NCI-H2196 (cell line): ENCODE results near the gene CCT5.
"Not testable (repeated sequence)": the region's sequence is repeated elsewhere in the genome, so short reads cannot be mapped to it uniquely, and the experiment has no call there.

Source experiments
- DNase-seq: peaks from one replicate; lab custom pipeline; 2025; ENCODE audit not compliant: unreplicated experiment; lab: John Stamatoyannopoulos, UW

The CCT5 gene

DNA sequence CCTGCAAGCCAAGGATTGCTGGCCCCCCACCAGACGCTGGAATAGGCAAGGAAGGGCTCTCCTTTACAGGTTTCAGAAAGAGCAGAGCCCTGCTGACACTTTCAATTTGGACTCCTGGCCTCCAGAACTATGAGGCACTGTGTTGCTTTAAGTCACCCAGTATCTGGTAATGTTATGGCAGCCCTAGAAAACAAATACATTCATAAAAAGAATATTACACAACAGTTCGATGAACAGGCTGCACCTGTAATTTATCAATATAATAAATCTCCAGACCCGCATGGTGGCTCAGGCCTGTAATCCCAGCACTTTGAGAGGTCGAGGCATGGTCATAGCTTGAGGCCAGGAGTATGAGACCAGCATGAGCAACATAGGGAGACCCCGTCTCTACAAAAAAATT, 50.2 kb downstream of the CCT5 start:
- no peak for DNase-seq

GRCh38 chr5:10301266-10301665, 51.2 kb downstream of the CCT5 start:
- peak; percentile 30 for DNase-seq

DNA sequence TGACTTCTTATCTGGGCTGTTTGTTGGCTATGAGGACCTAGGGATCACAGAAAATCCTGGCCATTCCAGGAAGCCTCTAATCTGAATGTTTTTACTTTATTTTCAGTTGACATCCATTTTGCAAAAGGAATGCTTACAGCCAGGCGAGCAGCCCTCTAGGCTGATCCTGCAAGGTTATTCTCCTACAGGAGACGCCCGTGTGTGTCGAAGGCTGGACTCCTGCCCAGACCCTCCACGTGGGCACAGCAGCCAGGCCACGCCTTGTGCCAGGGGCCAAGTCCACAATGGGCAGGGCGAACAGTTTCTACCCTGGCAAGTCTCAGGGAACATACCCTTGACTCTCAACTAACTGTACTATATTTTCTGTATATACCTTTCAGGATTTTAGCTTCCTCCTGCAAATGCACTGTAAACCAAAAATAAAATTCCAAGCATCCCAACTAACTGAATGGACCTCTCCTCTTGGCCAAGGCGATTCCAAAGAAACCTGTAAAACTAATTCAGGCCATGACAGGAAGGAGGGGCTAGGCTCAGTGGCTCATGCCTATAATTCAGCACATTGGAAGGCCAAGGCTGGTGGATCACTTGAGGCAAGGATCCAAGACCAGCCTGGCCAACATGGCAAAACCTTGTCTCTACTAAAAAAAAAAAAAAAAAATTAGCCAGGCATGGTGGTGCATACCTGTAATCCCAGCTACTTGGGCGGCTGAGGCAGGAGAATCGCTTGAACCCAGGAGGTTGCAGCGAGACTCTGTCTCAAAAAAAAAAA, 51.9 kb downstream of the CCT5 start:
- DNase-seq, result peak; percentile 92

DNA sequence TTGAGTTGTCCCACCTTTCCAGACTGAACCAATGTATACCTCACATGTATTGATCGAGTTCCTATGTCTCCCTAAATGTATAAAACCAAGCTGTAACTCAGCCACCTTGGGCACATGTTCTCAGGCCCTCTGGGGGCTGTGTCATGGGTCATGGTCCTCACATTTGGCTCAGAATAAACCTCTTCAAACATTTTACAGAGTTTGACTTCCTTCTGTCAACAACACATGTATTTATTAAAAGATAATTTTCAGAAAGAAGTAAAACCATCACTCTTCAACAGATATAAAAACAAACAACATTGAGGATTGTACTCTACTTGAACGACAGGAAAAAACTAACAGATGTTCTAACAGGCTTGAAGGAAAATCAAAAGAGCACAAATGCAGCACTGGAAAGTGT, 53.1 kb downstream of the CCT5 start:
- DNase-seq, result no peak

DNA sequence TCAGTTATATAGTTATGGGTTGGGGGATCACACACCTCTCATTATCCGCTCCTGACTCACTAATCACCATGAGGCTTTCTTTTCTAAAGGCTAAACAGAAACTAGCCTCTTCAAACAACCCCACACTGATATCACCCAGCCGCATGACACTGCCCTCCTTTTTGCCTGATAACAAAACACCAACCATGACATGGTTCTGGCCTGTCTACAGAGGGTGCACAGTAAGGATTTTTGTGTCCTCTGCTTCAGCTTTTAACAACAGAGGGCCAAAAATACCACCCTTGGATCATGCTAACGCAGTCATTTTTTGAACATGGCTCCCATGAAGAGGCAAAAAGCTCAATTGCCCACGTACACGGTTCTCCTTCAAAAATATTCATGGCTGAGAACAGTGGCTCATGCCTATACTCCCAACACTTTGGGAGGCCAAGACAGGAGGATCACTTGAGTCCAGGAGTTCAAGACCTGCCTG, 53.7 kb downstream of the CCT5 start:
- no peak for DNase-seq

- no peak for DNase-seq
Observed at GRCh38 chr5:10304932-10305331, 54.9 kb downstream of the CCT5 start.

- no peak for DNase-seq
Observed at GRCh38 chr5:10306114-10306513, 56.0 kb downstream of the CCT5 start.

- no peak for DNase-seq
Observed at GRCh38 chr5:10306806-10307205, 56.7 kb downstream of the CCT5 start.

DNA sequence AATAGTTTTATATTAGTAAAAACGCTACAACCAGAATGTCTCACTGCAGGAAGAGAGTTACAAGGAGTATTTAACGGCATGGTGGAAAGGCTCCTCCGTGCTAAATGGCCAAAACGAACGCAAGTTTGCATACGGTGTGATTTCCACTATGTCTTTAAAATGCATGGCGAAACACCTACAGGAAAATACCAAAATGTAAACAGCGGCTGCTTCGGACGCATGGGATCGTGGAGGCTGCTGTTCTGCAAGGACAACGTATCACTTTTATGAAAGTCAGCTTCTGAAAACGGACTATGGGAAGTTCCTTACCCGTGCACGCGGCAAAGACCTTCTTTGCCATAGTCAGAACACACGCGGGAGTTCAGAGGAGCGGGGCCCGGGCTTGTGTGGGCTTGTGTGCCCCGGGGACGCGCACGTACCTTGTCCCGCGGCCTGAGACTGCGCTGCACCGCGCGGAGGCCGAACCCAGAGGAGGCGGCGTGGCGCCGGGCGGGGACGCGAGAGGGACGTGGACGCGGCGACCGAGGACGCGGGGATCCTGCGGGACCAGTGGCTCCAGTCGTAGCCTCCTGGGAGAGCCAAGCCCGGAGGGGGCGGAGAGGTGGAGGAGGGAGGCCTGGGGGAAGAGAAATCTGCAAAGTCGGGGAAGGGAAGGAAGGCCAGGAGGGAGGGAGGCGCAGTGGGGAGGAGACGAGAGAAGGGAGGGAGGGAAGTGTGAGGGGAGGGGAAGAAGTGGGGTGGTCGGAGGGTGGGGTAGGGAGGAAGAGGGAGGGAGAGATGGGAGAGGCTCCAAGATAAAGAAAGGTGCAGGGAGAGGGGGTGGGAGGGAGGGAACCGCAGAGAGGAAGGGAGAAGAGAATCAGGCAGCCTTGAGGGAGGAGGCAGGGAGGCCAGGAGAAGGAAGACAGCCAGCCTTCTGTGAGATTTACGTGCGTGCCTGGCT, 57.4 kb downstream of the CCT5 start, which contains the start of gene CMBL:
Gene CMBL (minus strand): TSS at position 697 of the 943 bp plus-strand sequence. CDS start 17,140 bp downstream, outside the sequence.
- peak; percentile 74 for DNase-seq

GRCh38 chr5:10308844-10309243, 58.8 kb downstream of the CCT5 start:
- no peak for DNase-seq

DNA sequence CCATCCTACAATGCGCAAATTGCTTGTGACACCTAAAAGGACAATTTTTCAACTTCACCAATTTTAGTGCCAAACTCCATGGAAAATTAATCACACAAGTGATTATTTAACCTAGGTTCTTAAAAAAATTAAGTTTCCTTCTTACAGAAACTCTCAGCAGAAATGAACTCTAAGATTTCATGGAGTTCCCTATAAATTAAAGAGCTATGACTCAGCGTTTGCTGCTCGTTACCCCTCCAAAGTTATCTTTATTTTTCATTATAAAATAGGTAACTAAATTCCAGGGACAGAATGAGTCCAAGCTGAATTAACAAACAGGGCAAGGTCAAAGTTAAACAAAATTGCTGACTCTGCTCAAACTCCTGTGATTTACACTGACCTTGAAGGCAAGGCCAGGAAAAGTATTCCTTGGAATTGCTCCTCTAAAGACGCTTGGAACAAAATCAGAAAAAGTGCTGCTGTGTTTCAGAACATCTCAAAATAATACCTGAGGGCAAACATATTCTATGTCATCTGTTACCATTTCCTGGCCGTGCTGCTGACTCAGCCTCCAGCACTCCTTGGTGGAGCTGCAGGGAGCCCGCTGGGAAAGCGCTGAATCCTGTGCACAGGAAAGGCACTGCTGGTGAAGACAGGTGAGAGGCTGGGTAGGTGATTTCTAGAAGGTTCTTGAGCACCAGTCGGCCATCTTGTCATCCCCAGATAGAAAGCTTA, 60.1 kb downstream of the CCT5 start:
- peak; percentile 38 for DNase-seq

GRCh38 chr5:10310835-10311570, 60.9 kb downstream of the CCT5 start:
- not testable (repeated sequence) for DNase-seq

GRCh38 chr5:10311595-10312425, 61.7 kb downstream of the CCT5 start:
- no peak for DNase-seq

DNA sequence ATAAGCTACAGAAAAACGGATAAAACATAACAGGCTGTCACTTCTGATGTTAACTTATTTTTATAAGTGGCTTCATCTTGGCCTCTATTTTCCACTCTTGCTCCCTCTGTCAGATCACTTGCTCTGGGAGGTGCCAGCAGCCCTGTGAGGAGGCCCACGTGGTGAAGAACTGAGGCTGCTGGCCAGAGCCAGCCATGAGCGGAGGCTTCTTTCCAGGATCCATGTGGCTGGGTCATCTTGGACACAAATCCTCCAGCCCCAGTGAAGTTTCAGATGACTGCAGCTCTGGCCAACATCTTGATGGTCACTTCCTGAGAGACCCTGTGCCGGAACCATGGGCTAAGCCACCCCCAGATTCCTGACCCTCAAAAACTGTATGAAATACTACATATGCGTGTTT, 65.1 kb downstream of the CCT5 start:
- DNase-seq, result no peak
